ENCODE results near the gene GRIPAP1.

The GRIPAP1 gene

GRCh38 chrX:49001521-49002090 lies 458 bp downstream of the GRIPAP1 start:
- Histone ChIP-seq H3K4me3 (ENCODE audit: low read depth, low read length) (peak overlapping the region; percentile 84), H3K27ac (peak overlapping the region; percentile 74), H3K9me3 (ENCODE audit: control insufficient read depth, low read length) (no peaks in the 10 kb centered on the region), H3K4me1 (no peaks in the 10 kb centered on the region), H3K27me3 (ENCODE audit: control insufficient read depth, insufficient read depth, low read length) (no peaks in the 10 kb centered on the region), H3K9ac (peak overlapping the region; percentile 35), H3K79me2 (peaks cover 2% of the 10 kb centered on the region), H2AFZ (peak overlapping the region; percentile 80), H3K36me3 (ENCODE audit: control insufficient read depth, insufficient read depth, low read length) (no peaks in the 10 kb centered on the region), H3K4me2 (ENCODE audit: low read length) (peak overlapping the region; percentile 77)
- TF ChIP-seq CTCF (IDR thresholded peaks at IDR 0.05), result no peak

- Histone ChIP-seq H3K9ac (no peak overlapping the region), H3K79me2 (peaks cover 2% of the 10 kb centered on the region), H3K4me3 (ENCODE audit: low read depth, low read length) (no peak overlapping the region), H3K4me1 (no peaks in the 10 kb centered on the region), H2AFZ (no peak overlapping the region), H3K9me3 (ENCODE audit: control insufficient read depth, low read length) (no peaks in the 10 kb centered on the region), H3K27ac (no peak overlapping the region), H3K27me3 (ENCODE audit: control insufficient read depth, insufficient read depth, low read length) (no peaks in the 10 kb centered on the region), H3K4me2 (ENCODE audit: low read length) (peak overlapping the region; percentile 77), H3K36me3 (ENCODE audit: control insufficient read depth, insufficient read depth, low read length) (no peaks in the 10 kb centered on the region)
- no peak for TF ChIP-seq CTCF (IDR thresholded peaks at IDR 0.05)
Observed at GRCh38 chrX:49000636-49001035, 1.4 kb downstream of the GRIPAP1 start.

- Histone ChIP-seq H3K27ac (no peak overlapping the region), H3K36me3 (ENCODE audit: control insufficient read depth, insufficient read depth, low read length) (no peaks in the 10 kb centered on the region), H3K9me3 (ENCODE audit: control insufficient read depth, low read length) (no peaks in the 10 kb centered on the region), H3K4me1 (no peaks in the 10 kb centered on the region), H3K79me2 (peaks cover 2% of the 10 kb centered on the region), H2AFZ (no peak overlapping the region), H3K27me3 (ENCODE audit: control insufficient read depth, insufficient read depth, low read length) (no peaks in the 10 kb centered on the region), H3K4me2 (ENCODE audit: low read length) (no peak overlapping the region), H3K4me3 (ENCODE audit: low read depth, low read length) (no peak overlapping the region), H3K9ac (no peak overlapping the region)
- no peak for TF ChIP-seq CTCF (IDR thresholded peaks at IDR 0.05)
Observed at GRCh38 chrX:48999030-48999429, 3.0 kb downstream of the GRIPAP1 start.

- Histone ChIP-seq H3K4me3 (ENCODE audit: low read depth, low read length) (no peak overlapping the region), H3K4me2 (ENCODE audit: low read length) (no peak overlapping the region), H3K27me3 (ENCODE audit: control insufficient read depth, insufficient read depth, low read length) (no peaks in the 10 kb centered on the region), H2AFZ (no peak overlapping the region), H3K4me1 (no peaks in the 10 kb centered on the region), H3K27ac (no peak overlapping the region), H3K36me3 (ENCODE audit: control insufficient read depth, insufficient read depth, low read length) (no peaks in the 10 kb centered on the region), H3K79me2 (peaks cover 2% of the 10 kb centered on the region), H3K9ac (no peak overlapping the region), H3K9me3 (ENCODE audit: control insufficient read depth, low read length) (no peaks in the 10 kb centered on the region)
- no peak for TF ChIP-seq CTCF (IDR thresholded peaks at IDR 0.05)
Observed at GRCh38 chrX:48998391-48998790, 3.7 kb downstream of the GRIPAP1 start.

- no peak overlapping the region for H3K4me2 ChIP-seq (ENCODE audit: low read length)
- H3K27ac ChIP-seq, result no peak overlapping the region
- H3K4me1 ChIP-seq, result no peaks in the 10 kb centered on the region
- H3K27me3 ChIP-seq (ENCODE audit: control insufficient read depth, insufficient read depth, low read length), result no peaks in the 10 kb centered on the region
- no peaks in the 10 kb centered on the region for H3K36me3 ChIP-seq (ENCODE audit: control insufficient read depth, insufficient read depth, low read length)
- no peak overlapping the region for H2AFZ ChIP-seq
- H3K79me2 ChIP-seq, result peaks cover 2% of the 10 kb centered on the region
- no peak overlapping the region for H3K9ac ChIP-seq
- no peak overlapping the region for H3K4me3 ChIP-seq (ENCODE audit: low read depth, low read length)
- H3K9me3 ChIP-seq (ENCODE audit: control insufficient read depth, low read length), result no peaks in the 10 kb centered on the region
- TF ChIP-seq CTCF (IDR thresholded peaks at IDR 0.05), result no peak
Observed at GRCh38 chrX:48997865-48998264, 4.2 kb downstream of the GRIPAP1 start.
